DMS 273 (cell line): Measurements from ENCODE around the gene CCDC179.
A peak's percentile ranks its signal among the peaks of the same experiment; 100 is the strongest.

ENCODE experiments used
- DNase-seq: peaks from one replicate; lab custom pipeline; 2025; ENCODE audit not compliant: unreplicated experiment; lab: John Stamatoyannopoulos, UW

CCDC179 gene

DNA sequence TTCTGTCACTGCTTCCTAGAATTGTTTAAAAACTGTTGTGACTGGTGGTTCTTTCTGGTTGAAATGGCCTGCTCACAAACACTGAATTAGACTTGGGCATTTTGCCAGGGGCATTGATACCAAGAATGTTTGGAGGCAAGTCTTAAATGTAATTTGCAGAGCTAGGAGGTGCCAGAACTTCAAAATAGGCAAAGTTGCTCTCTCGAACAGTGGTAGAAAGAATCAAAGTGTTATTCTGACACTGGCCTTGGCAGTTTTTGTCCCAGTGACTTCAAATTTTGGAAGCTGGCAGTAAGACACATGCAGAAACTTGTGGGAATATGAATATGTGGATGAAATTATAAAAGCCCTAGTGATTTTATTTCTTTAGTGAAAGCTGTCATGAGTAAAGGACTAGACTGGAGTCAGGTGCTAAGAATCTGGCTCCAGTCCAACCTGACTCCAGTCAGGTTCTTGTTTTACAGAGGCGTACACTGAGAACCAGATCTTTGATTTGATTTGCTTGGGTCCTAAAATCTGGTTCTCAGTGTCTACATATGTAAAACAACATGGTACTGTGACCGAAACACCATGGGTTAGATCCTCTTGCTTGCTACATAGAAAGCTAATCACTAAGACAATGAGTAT lies 51.6 kb downstream of the CCDC179 start:
- DNase-seq: peak; percentile 4

GRCh38 chr11:22807855-22808570 lies 52.3 kb downstream of the CCDC179 start:
- DNase-seq: no peak

DNA sequence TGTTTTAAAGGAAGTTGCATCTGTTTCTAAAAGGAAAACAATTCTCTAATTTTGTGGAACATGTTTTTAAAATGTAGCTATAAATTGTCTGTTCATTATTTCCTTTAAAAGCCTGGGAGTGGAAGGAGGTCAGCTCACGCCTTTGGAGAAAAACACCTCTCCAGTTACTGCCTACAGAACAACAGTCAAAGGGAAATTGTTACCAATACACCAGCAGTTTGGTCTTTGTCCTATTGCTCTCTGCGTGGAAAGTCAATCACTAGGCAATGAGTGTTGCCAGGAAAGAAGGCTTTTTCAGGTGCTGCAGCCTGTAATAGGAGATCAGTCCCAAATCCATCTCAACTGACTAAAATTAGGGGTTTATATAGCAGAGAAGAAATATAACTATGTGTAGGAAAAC lies 52.9 kb downstream of the CCDC179 start:
- no peak for DNase-seq

DNA sequence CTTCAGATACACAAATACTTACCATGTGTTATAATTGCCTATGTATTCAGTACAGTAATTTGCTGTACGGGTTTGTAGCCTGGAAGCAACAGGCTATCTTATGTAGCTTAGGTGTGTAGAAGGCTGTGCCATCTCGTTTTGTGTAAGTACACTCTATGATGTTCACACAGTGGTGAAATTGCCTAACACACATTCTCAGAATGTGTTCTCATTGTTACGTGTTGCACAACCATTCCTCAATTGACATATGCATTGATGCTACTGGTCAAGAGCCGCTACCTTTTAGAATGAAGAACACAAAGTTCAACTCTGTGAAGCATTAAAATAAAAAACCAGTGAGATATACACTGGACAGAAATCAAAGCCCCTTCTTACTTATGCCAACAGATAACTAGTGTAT lies 57.4 kb downstream of the CCDC179 start:
- DNase-seq: no peak

- no peak for DNase-seq
Measured at GRCh38 chr11:22800482-22800881, 59.8 kb downstream of the CCDC179 start.

DNA sequence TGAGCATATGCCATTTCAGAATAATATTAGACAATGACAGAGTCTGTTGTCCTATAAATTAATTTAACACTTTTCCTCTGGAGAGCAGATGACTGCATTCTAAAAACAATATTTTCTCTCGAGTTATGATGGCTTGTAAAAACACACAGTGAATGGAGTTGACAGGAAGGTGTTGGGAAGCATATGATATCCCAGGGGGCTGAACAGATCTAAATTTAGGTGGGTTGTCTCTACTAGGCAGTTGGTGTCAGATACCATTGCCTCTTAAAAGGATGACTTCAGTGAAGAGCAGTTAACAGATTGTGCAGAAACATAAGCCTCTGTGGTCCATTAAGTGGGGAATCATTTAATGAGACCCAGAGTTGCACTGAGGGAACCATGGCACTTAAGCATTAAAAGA lies 61.4 kb downstream of the CCDC179 start:
- peak; percentile 58 for DNase-seq

DNA sequence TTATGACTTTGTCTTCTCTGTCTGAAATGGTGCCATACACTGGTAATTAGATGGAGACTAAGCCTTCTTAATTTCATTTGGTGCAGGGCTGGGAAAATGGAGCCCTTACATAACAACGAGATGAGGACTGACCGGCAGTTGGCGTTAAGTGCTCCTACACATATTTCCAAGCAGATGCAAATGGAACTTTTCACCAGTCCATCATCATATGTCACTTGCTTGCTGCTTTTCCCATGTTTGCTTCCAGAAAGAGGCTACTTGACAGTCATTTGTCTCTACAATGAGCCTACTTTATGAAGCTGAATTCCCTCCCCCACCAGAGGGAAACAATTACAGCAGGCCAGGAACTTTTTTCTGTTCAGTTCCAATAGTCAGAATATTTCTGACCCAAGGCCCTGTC lies 63.2 kb downstream of the CCDC179 start:
- DNase-seq: peak; percentile 2
